Measurements from ENCODE around the gene WDR37. TPM values are rescaled to one million over a fixed set of nuclear protein-coding genes. Genes with fewer than 3 reads are reported as not detected.

WDR37 gene
- total RNA-seq, 2 experiments from 2014 or later, result 22.0 to 26.4 TPM

DNA sequence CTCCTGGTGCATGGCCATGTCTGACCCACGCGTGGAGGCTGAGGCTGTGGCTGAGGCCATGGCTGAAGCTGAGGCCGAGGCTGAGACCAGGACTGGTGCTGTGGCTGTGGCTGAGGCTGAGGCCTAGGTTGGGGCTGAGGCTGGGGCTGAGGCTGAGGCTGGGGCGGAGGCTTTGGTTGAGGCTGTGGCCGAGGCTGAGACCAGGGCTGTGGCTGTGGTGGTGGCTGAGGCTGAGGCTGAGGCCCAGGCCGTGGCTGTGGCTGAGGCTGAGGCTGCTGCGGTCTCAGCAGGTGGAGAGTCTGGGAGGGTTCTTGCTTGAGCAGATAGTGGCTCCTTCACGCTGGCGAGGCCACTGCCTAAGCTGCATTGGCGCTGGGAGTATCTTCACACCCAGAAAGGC is 76.4 kb downstream of the WDR37 start:
- no peak for ATAC-seq
- Mint-ChIP-seq H3K9me3 (ENCODE audit: low read depth) (no peaks in the 10 kb centered on the region), H3K4me3 (no peak overlapping the region)

DNA sequence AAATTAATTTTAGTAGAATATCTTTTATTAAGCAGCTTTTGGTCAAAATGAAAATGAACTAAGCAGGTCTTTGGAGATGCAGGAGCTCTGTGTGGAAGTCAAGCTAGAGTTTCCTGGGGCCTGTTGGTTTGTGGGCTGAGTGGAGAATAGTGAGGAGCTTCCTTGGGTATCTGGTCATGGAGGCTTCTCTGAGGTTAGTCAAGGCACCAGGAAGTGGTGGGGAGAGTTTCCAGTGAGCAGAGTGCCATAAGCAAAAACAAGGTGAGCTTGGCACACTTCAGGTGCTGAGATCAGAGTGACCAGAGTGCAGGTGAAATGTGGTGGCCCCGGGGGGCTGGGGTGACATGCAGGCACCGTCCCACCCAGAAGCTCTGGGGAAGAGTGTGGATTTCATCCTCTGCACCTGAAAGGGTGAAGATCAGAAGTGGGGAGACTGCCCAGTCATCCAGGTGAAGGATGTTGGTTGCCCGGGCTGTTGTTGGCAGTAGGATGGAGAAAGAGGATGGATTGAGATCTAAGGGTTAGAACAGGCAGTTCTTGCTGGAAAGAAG is 77.4 kb downstream of the WDR37 start:
- Mint-ChIP-seq H3K36me3 (peaks cover 32% of the 10 kb centered on the region), H3K27me3 (peaks cover under 1% of the 10 kb centered on the region), H3K4me3 (no peak overlapping the region), H3K4me1 (peaks cover 16% of the 10 kb centered on the region), H3K27ac (no peak overlapping the region), H3K9me3 (ENCODE audit: low read depth) (peaks cover 3% of the 10 kb centered on the region)
- DNase-seq, result no peak
- CTCF ChIA-PET, result no interaction called here
- ATAC-seq, result no peak

More for the DNA sequence above, 76.4 kb downstream of the WDR37 start:
- CTCF ChIA-PET, result interaction anchor here (1.1 kb wide), 1 partner anchor 23 kb away, joined by 3 read pairs; no protein-coding TSS in a partner anchor
- no peaks in the 10 kb centered on the region for H3K27me3 Mint-ChIP-seq
- peaks cover 37% of the 10 kb centered on the region for H3K36me3 Mint-ChIP-seq
- DNase-seq, result no peak
- H3K27ac Mint-ChIP-seq, result peak overlapping the region; percentile 13
- peaks cover 16% of the 10 kb centered on the region for H3K4me1 Mint-ChIP-seq

DNA sequence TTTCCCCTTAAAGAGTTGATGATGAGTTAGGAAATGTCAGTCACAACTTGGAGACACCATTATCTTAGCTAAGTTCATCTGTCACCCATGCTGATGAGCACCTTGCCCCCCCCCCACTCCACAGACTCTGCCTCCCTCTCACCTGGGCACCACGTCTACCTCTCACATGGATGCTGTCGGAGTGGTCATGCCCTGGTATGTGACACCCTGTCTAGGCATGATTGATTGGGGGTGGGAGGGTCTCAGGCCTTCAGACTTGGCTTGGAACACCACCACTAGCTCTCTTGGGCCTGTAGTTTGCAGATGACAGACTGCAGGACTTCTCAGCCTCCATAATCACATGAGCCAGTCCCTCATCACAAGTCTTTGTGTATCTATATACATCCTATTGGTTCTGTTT is 78.0 kb downstream of the WDR37 start:
- no peak for ATAC-seq
- Mint-ChIP-seq H3K4me3 (no peak overlapping the region), H3K27ac (no peak overlapping the region), H3K4me1 (peaks cover 16% of the 10 kb centered on the region), H3K27me3 (peaks cover 7% of the 10 kb centered on the region), H3K9me3 (ENCODE audit: low read depth) (peaks cover 3% of the 10 kb centered on the region), H3K36me3 (peaks cover 27% of the 10 kb centered on the region)
- CTCF ChIA-PET, result no interaction called here
- no peak for DNase-seq

DNA sequence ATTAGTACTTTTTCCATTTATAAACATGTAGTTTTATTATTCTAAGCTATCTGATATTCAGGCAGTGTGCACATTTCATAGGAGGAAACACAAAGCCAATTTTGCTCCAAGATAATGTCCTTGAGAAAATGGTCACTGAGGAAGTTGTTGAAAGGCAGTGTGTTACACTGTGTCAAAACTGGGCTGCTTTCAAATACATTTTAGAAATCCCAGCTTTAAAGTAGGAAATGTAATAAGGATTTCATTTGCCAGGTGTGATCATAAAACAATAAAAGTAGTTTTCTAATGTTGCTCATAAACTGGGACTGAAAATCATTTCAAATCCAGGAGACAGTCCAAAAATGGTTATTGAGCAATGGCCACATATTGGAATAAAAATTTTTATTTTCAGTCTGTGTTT is 80.1 kb downstream of the WDR37 start:
- Mint-ChIP-seq H3K9me3 (ENCODE audit: low read depth) (peaks cover 3% of the 10 kb centered on the region), H3K4me1 (peaks cover 16% of the 10 kb centered on the region), H3K27ac (no peak overlapping the region), H3K27me3 (peaks cover 24% of the 10 kb centered on the region), H3K4me3 (no peak overlapping the region), H3K36me3 (peaks cover 7% of the 10 kb centered on the region)
- DNase-seq (no peak), ATAC-seq (no peak)
- CTCF ChIA-PET, result no interaction called here

DNA sequence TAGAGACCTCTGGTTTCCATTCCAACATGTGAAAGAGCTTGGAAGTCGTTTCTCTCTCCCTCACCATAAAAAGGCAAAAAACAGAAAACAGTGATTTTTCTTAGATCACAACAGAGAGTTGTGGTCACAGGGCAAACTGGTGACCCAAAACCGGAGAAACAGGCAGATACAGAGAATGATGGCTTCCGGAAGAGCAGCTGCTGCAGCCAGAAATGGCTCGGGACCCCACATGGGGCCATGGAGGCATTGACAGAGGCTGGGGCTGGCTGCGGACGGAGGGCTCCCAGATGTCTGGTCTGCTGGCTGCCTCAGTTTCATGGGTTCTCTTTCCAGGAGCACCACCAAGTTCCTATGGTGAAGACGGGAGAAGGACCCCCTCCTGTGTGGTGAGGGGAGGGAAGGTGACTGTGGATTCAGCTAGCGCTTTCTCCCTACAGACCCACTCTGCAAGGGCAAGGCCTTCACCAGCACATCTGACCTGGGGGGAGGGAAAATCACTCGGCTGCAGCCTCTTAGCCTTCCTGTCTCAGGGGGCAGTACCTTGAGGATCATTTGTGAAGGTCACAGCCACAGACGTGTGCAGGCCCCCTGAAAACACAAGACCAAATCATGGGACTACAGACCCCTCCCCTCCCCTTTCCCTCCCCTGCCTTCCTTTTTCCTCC is 81.4 kb downstream of the WDR37 start:
- DNase-seq (no peak), ATAC-seq (no peak)
- Mint-ChIP-seq H3K27ac (no peak overlapping the region), H3K4me3 (no peak overlapping the region), H3K4me1 (peaks cover 10% of the 10 kb centered on the region), H3K27me3 (peaks cover 32% of the 10 kb centered on the region), H3K9me3 (ENCODE audit: low read depth) (peaks cover 3% of the 10 kb centered on the region), H3K36me3 (peaks cover 2% of the 10 kb centered on the region)
- CTCF ChIA-PET, result no interaction called here

DNA sequence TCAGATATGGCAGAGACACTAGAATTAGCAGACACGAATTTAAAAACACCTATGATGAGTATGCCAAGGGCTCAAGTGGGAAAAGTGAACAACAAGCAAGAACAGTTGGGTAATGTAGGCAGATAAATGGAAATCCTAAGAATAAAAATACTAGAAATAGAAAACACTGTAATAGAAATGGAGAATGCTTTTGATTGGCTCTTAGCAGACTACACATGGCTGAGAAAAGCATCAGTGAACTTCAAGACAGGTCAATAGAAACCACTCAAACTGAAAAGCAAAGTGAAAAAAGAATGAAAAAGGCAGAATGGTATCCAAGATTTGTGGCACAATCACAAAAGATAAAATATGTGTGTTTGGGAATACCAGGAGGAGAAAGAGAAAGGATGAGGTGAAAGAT is 82.3 kb downstream of the WDR37 start:
- no peak overlapping the region for H3K4me3 Mint-ChIP-seq
- H3K9me3 Mint-ChIP-seq (ENCODE audit: low read depth), result peaks cover 3% of the 10 kb centered on the region
- ATAC-seq (no peak), DNase-seq (no peak)
- peaks cover 2% of the 10 kb centered on the region for H3K4me1 Mint-ChIP-seq
- no peak overlapping the region for H3K27ac Mint-ChIP-seq
- H3K27me3 Mint-ChIP-seq, result peaks cover 39% of the 10 kb centered on the region
- H3K36me3 Mint-ChIP-seq, result peaks cover 2% of the 10 kb centered on the region
- CTCF ChIA-PET, result no interaction called here

DNA sequence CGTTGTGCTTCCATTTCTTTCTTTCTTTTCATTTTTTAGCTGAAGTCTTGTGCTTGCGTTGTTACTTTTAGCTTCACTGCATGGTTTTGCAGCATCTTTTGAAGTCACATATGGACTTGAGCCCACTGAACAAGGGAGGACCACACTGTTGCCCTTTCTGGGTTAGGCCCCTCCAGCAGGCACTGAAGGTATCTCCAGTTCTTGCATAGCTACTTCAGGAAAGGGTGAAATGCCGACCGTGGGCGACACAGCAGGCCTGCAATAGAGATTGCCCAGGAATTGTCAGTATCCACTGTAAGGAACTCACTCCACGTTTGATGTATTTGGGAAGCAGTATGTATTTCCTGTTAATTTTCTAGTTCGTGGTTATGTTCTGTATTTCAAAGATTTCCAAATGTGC is 85.1 kb downstream of the WDR37 start:
- Mint-ChIP-seq H3K36me3 (peaks cover 2% of the 10 kb centered on the region), H3K4me1 (no peaks in the 10 kb centered on the region), H3K27ac (no peak overlapping the region), H3K9me3 (ENCODE audit: low read depth) (peaks cover 5% of the 10 kb centered on the region), H3K4me3 (no peak overlapping the region), H3K27me3 (peaks cover 45% of the 10 kb centered on the region)
- no peak for ATAC-seq
- DNase-seq, result peak; percentile 16
- CTCF ChIA-PET, result no interaction called here

DNA sequence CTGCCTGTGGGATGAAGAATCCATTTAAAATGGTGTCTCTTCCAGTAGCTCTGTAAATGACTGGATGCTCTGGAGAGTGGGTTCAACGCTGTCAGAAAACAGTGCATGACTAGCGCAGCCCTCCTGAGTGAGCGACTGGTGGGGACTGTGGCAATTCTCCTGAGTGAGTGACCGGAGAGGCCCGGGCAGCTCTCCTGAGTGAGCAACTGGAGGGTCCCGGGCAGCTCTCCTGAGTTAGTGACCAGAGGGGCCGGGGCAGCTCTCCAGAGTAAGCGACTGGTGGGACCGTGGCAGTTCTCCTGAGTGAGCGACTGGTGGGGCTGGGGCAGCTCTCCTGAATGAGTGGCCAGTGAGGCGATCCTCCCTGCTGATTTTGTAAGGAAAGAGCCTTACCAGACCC is 85.5 kb downstream of the WDR37 start:
- peaks cover 6% of the 10 kb centered on the region for H3K9me3 Mint-ChIP-seq (ENCODE audit: low read depth)
- no peak overlapping the region for H3K4me3 Mint-ChIP-seq
- ATAC-seq (no peak), DNase-seq (peak; percentile 26)
- H3K27me3 Mint-ChIP-seq, result peaks cover 45% of the 10 kb centered on the region
- H3K36me3 Mint-ChIP-seq, result peaks cover 3% of the 10 kb centered on the region
- no peaks in the 10 kb centered on the region for H3K4me1 Mint-ChIP-seq
- no peak overlapping the region for H3K27ac Mint-ChIP-seq
- CTCF ChIA-PET, result no interaction called here

DNA sequence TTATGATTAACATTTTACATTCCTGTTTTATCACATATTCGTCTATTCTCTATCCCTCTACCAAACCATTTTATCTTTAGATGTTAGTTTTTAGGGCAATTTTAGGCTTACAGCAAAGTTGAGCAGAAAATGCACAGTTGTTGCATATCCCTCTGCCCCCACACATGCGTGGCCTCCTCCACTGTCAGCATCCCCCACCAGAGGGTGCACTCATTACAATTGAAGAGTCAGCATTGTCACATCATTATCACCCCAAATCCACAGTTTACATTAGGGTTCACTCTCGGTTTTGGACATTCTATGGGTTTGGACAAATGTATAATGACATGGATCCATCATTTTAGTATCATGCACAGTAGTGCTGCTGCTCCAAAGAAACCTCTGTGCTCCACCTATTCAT is 86.4 kb downstream of the WDR37 start:
- CTCF ChIA-PET, result no interaction called here
- H3K4me1 Mint-ChIP-seq, result no peaks in the 10 kb centered on the region
- H3K27me3 Mint-ChIP-seq, result peaks cover 45% of the 10 kb centered on the region
- no peak overlapping the region for H3K27ac Mint-ChIP-seq
- peaks cover 4% of the 10 kb centered on the region for H3K36me3 Mint-ChIP-seq
- peaks cover 12% of the 10 kb centered on the region for H3K9me3 Mint-ChIP-seq (ENCODE audit: low read depth)
- peak; percentile 45 for DNase-seq
- H3K4me3 Mint-ChIP-seq, result no peak overlapping the region
- ATAC-seq, result no peak

DNA sequence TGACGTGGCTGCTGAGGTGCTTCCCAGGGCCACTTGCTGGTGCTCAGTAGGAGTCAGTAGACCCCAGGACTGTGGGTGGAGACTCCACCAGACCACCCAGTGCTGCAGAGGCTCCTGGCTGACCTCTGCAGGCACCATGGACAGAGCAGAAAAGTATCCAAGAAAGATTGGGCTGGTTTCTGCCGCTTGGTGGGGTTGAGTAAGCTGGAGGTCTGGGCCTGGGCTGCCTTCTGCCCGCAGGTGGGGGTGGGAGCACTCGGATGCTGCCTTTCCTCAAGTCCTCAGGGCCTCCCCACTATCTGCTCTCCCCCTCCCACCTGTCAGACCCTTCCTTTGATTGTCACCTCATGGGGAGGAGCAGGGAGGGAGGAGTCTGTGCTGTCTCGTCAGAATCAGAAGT is 91.6 kb downstream of the WDR37 start:
- H3K27me3 Mint-ChIP-seq, result peaks cover 11% of the 10 kb centered on the region
- H3K9me3 Mint-ChIP-seq (ENCODE audit: low read depth), result peaks cover 9% of the 10 kb centered on the region
- no peak for ATAC-seq
- H3K27ac Mint-ChIP-seq, result no peak overlapping the region
- H3K4me3 Mint-ChIP-seq, result no peak overlapping the region
- H3K36me3 Mint-ChIP-seq, result peaks cover 2% of the 10 kb centered on the region
- CTCF ChIA-PET, result no interaction called here
- DNase-seq, result no peak
- H3K4me1 Mint-ChIP-seq, result peaks cover 5% of the 10 kb centered on the region

DNA sequence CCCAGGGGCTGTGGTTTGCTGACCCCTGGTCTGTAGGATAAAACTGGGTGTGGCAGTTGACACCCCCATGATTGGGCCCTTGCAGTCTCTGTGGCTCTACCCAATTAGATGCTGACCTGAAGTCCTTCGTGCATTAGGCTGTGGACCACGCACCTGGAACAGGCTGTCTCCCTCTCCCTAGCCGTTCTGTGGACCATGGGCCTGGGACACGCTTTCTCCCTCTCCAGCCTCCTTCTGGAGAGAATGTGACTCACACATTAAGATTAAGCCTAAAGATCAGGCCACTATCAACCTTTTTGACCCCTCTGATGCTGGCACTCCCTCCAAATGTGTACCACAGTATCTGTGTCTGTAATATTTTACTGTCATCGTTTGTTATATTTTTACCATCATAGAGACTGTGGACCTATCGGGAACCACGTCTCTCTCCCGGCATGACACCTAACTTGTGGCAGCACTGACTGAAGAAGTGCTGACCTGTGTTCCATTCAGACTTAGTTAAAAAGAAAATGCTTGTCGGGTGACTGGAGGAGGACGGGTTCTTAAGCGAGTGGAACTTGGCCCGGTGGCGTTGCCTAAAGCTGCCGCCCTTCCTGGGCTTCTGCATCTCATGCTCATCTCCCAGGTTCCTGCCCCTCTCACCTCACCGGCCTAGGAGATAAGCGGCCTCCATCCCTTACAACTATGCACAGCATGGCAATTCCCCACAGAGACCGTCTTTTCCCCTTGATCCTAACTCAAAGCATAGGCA is 92.8 kb downstream of the WDR37 start:
- peaks cover 2% of the 10 kb centered on the region for H3K36me3 Mint-ChIP-seq
- H3K4me3 Mint-ChIP-seq, result no peak overlapping the region
- peaks cover 4% of the 10 kb centered on the region for H3K27me3 Mint-ChIP-seq
- H3K9me3 Mint-ChIP-seq (ENCODE audit: low read depth), result peaks cover 9% of the 10 kb centered on the region
- ATAC-seq, result no peak
- CTCF ChIA-PET, result interaction anchor here (1.2 kb wide), 1 partner anchor 39 kb away, joined by 3 read pairs; no protein-coding TSS in a partner anchor
- H3K27ac Mint-ChIP-seq, result no peak overlapping the region
- peak; percentile 21 for DNase-seq
- H3K4me1 Mint-ChIP-seq, result peaks cover 5% of the 10 kb centered on the region

DNA sequence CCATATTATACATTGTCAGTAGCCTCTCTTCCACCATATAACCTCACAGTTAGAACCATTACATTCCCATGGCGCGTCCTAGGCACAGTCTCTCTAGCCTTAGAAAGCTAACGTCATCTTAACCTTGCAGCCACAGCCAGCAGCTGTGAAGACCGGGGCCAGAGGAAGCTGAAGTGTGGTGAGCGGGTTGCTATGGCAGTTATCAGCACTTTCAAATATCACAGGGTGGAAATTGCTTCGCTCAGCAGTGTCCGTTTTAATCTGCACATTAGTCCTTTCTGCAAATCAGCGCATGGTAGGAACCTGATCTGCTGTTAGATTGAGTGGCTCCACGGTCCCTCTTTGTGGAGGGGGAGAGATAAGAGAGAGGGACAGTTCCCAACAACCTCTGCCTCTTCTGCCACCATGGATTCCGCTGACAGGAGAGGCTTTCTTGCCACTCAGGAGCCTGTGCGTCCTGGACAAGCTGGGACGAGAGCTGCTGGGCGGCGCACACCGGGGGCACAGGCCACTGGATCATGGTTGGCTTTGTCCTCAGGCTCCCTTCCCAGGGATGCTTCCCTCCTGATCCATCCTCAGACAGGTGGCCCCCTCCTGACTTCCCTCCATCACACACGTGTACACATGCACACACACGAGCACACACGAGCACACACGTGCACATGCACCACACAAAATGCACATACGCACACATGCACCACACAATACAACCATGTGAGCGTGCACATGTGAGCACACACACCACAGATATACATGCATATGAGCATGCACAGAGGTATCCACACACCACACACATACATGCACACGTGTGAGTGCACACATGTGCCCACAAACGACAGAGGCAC is 93.8 kb downstream of the WDR37 start:
- Mint-ChIP-seq H3K4me3 (no peak overlapping the region), H3K9me3 (ENCODE audit: low read depth) (peaks cover 9% of the 10 kb centered on the region), H3K27ac (no peak overlapping the region), H3K4me1 (peaks cover 5% of the 10 kb centered on the region), H3K36me3 (peaks cover 2% of the 10 kb centered on the region), H3K27me3 (peaks cover 2% of the 10 kb centered on the region)
- ATAC-seq (peak; percentile 76), DNase-seq (peak; percentile 52)
- CTCF ChIA-PET, result interaction anchor here (1.2 kb wide), 1 partner anchor 40 kb away, joined by 3 read pairs; no protein-coding TSS in a partner anchor

DNA sequence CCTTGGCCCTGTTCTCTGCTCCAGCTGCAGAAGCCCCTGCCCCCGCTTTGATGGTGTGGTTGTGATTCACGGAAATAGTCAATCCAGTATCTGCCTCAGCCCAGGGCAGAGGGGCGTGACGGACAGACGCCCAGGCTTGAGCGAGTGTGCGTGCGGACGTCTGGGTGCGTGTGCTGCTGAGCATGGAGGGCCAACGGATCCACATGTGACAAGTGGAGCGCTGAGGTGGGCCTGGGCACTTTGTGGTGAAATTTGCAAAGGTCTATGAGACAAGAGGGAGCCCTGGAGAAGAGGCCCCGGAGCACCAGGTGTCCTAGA is 94.4 kb downstream of the WDR37 start:
- H3K36me3 Mint-ChIP-seq, result peaks cover 2% of the 10 kb centered on the region
- peaks cover 9% of the 10 kb centered on the region for H3K9me3 Mint-ChIP-seq (ENCODE audit: low read depth)
- ATAC-seq (no peak), DNase-seq (peak; percentile 29)
- H3K27ac Mint-ChIP-seq, result no peak overlapping the region
- CTCF ChIA-PET, result no interaction called here
- H3K27me3 Mint-ChIP-seq, result peaks cover 2% of the 10 kb centered on the region
- H3K4me1 Mint-ChIP-seq, result peaks cover 5% of the 10 kb centered on the region
- H3K4me3 Mint-ChIP-seq, result no peak overlapping the region
